NCI-H524 treated with DMSO at 0.1 percent for 48 hours (cell line): ENCODE measurements around the gene SPDYE1.

Experiments
- DNase-seq: peaks from one replicate; lab custom pipeline; 2025; lab: John Stamatoyannopoulos, UW

SPDYE1 gene

GRCh38 chr7:44044315-44045225, 46.9 kb downstream of the SPDYE1 start, which contains the start of gene DBNL:
DBNL (plus strand) TSS chr7:44044702; CDS start chr7:44044738, 36 bp downstream.
- DNase-seq: no peak

GRCh38 chr7:44045226-44046014, 47.7 kb downstream of the SPDYE1 start:
- DNase-seq: no peak

GRCh38 chr7:44046321-44047061, 48.8 kb downstream of the SPDYE1 start:
- no peak for DNase-seq

GRCh38 chr7:44048031-44048795, 50.5 kb downstream of the SPDYE1 start:
- no peak for DNase-seq

- no peak for DNase-seq
These were observed 52.6 kb downstream of the SPDYE1 start for GRCh38 chr7:44050121-44050914.

- no peak for DNase-seq
These were observed 53.3 kb downstream of the SPDYE1 start for GRCh38 chr7:44050915-44051560.

- DNase-seq: no peak
These were observed 54.0 kb downstream of the SPDYE1 start for GRCh38 chr7:44051611-44052220.

- no peak for DNase-seq
These were observed 55.2 kb downstream of the SPDYE1 start for GRCh38 chr7:44052771-44053365.

GRCh38 chr7:44056681-44057080, 59.0 kb downstream of the SPDYE1 start:
- no peak for DNase-seq

GRCh38 chr7:44057181-44057848, 59.6 kb downstream of the SPDYE1 start:
- DNase-seq: no peak

GRCh38 chr7:44057849-44058758, 60.4 kb downstream of the SPDYE1 start:
- no peak for DNase-seq

GRCh38 chr7:44058759-44059218, 61.1 kb downstream of the SPDYE1 start:
- no peak for DNase-seq

- no peak for DNase-seq
These were observed 61.8 kb downstream of the SPDYE1 start for GRCh38 chr7:44059219-44060090.
